GM18861 (cell line): ENCODE measurements around the gene WTAP.

Experiments
- ATAC-seq: cut with Tn5 transposase; IDR thresholded peaks from one replicate; pipeline ENCODE4 v1.9.1; 2021; ENCODE audit not compliant: unreplicated experiment

Gene WTAP

GRCh38 chr6:159800141-159800865 is 73.0 kb downstream of the WTAP start, which contains the start of gene PNLDC1:
PNLDC1 (plus strand) TSS chr6:159800276; CDS start chr6:159800308, 32 bp downstream.
- no peak for ATAC-seq

GRCh38 chr6:159801935-159802334 is 74.6 kb downstream of the WTAP start:
- no peak for ATAC-seq

- no peak for ATAC-seq
Observed at GRCh38 chr6:159804504-159804903, 77.2 kb downstream of the WTAP start.

- ATAC-seq = no peak
Observed at GRCh38 chr6:159805440-159806020, 78.2 kb downstream of the WTAP start.
